H1 (cell line): ENCODE measurements around the gene MDM4. TPM values are rescaled to one million over a fixed set of nuclear protein-coding genes. Genes with fewer than 3 reads are reported as not detected.
A peak's percentile ranks its signal among the peaks of the same experiment; 100 is the strongest.

Experiments used
- CTCF ChIA-PET: fragments of 300-600 bp; sonication (Branson Sonifier 250); formaldehyde crosslinking; loops from one replicate; lab custom pipeline; 2021; ENCODE audit not compliant: partially characterized antibody; lab: Charles Lee
- POLR2A ChIA-PET: fragments of 300-600 bp; sonication (Branson Sonifier 250); formaldehyde crosslinking; loops from one replicate; lab custom pipeline; 2021; ENCODE audit warnings: inconsistent platforms; ENCODE audit not compliant: partially characterized antibody; lab: Charles Lee
- DNase-seq, 2 experiments: peaks; one replicate each; pipeline versions ENCODE4 v3.0.0 to v3.0.0-alpha.2; 2010 to 2022; ENCODE audit warnings: low spot score in 2 of 2, low read depth in 1 of 2, mixed read lengths in 1 of 2
- FAIRE-seq: peaks from 2 replicates; lab custom pipeline; 2011; peaks lifted over from hg19 to GRCh38; lab: Jason Lieb, UNC
- H2AFZ ChIP-seq: 2 replicates; pipeline ENCODE4 v1.8.1; 2012; ENCODE audit warnings: low read length, inconsistent platforms
- H2AK5ac ChIP-seq: 2 replicates; pipeline ENCODE4 v1.6.1; 2013; ENCODE audit warnings: low read depth, low read length
- H2BK120ac ChIP-seq: replicated peaks from 2 replicates; pipeline ENCODE3; 2013; ENCODE audit warnings: low read depth, low read length, inconsistent platforms
- H2BK12ac ChIP-seq: 2 replicates; pipeline ENCODE4 v1.6.1; 2013; ENCODE audit warnings: low read depth, low read length
- H2BK15ac ChIP-seq: 2 replicates; pipeline ENCODE4 v1.6.1; 2013; ENCODE audit warnings: low read length
- H2BK20ac ChIP-seq: 2 replicates; pipeline ENCODE4 v1.6.1; 2013; ENCODE audit warnings: low read length
- H2BK5ac ChIP-seq: 2 replicates; pipeline ENCODE4 v1.6.1; 2013; ENCODE audit warnings: low read depth, low read length
- H3K14ac ChIP-seq: 2 replicates; pipeline ENCODE4 v1.6.1; 2013; ENCODE audit warnings: inconsistent platforms; ENCODE audit not compliant: insufficient read length
- H3K18ac ChIP-seq: 2 replicates; pipeline ENCODE4 v1.6.1; 2013; ENCODE audit warnings: low read length; ENCODE audit errors: extremely low read depth
- H3K23ac ChIP-seq: 2 replicates; pipeline ENCODE4 v1.6.1; 2013; ENCODE audit warnings: inconsistent platforms; ENCODE audit not compliant: insufficient read length
- H3K23me2 ChIP-seq: 2 replicates; pipeline ENCODE4 v1.6.1; 2013; ENCODE audit warnings: low read depth, low read length
- H3K27ac ChIP-seq: 2 replicates; pipeline ENCODE4 v1.6.1; 2011; ENCODE audit warnings: low read depth, low read length, inconsistent platforms
- H3K27me3 ChIP-seq, 4 experiments: replicated peaks in 1 of 4; 1 replicate in 1 of 4; 2 replicates in 3 of 4; pipeline versions ENCODE4 v1.6.1 to v1.8.1; 2011 to 2013; ENCODE audit warnings: low read length in 3 of 4, mild to moderate bottlenecking in 3 of 4, inconsistent platforms in 2 of 4, mixed read lengths in 2 of 4, moderate library complexity in 1 of 4; ENCODE audit not compliant: control insufficient read depth in 3 of 4, insufficient read depth in 3 of 4; ENCODE audit errors: extremely low read depth in 1 of 4
- H3K36me3 ChIP-seq, 4 experiments: 2 replicates each; pipeline versions ENCODE4 v1.6.1 to v1.8.1; 2011 to 2013; ENCODE audit warnings: mild to moderate bottlenecking in 4 of 4, low read length in 3 of 4, moderate library complexity in 2 of 4, control low read depth in 1 of 4, inconsistent platforms in 1 of 4; ENCODE audit not compliant: insufficient read depth in 4 of 4, control insufficient read depth in 2 of 4
- H3K4ac ChIP-seq: replicated peaks from 2 replicates; pipeline ENCODE3; 2013; ENCODE audit warnings: low read length, low read depth, mixed read lengths, inconsistent platforms; ENCODE audit not compliant: insufficient read length
- H3K4me1 ChIP-seq, 4 experiments: replicated peaks in 1 of 4; 1 replicate in 1 of 4; 2 replicates in 3 of 4; pipeline versions ENCODE4 v1.6.1 to v1.8.1; 2011 to 2013; ENCODE audit warnings: low read length in 3 of 4, inconsistent platforms in 2 of 4, mixed read lengths in 1 of 4; ENCODE audit not compliant: insufficient read depth in 4 of 4, control insufficient read depth in 3 of 4
- H3K4me2 ChIP-seq, 2 experiments: 2 replicates each; pipeline versions ENCODE4 v1.6.1 to v1.8.1; 2011 to 2013; ENCODE audit warnings: low read depth in 2 of 2, low read length in 2 of 2, control low read depth in 1 of 2, inconsistent platforms in 1 of 2, mild to moderate bottlenecking in 1 of 2; ENCODE audit not compliant: insufficient read depth in 1 of 2
- H3K4me3 ChIP-seq, 4 experiments: fragments of 200-600, 300-600 bp in 1 of 4; sonication (generic), shearing (Covaris generic), sonication (Bioruptor Twin) in 1 of 4; 2 replicates each; pipeline versions ENCODE4 v1.5.1 to v1.8.1; 2011 to 2016; ENCODE audit warnings: low read length in 4 of 4, low read depth in 3 of 4, control low read depth in 2 of 4, inconsistent platforms in 2 of 4, mild to moderate bottlenecking in 2 of 4, mixed read lengths in 1 of 4, moderate library complexity in 1 of 4; ENCODE audit not compliant: insufficient read depth in 2 of 4; ENCODE audit errors: extremely low read depth in 1 of 4
- H3K56ac ChIP-seq: replicated peaks from 2 replicates; pipeline ENCODE3; 2013; ENCODE audit warnings: low read depth, mild to moderate bottlenecking, mixed read lengths, low read length, inconsistent platforms; ENCODE audit not compliant: insufficient read length
- H3K79me1 ChIP-seq: 2 replicates; pipeline ENCODE4 v1.6.1; 2013; ENCODE audit warnings: low read depth, low read length, control low read depth
- H3K79me2 ChIP-seq, 2 experiments: 2 replicates each; pipeline versions ENCODE4 v1.6.1 to v1.8.1; 2012 to 2013; ENCODE audit warnings: low read length in 2 of 2, mild to moderate bottlenecking in 2 of 2, inconsistent platforms in 1 of 2; ENCODE audit not compliant: insufficient read depth in 2 of 2, control insufficient read depth in 1 of 2
- H3K9ac ChIP-seq, 4 experiments: replicated peaks in 1 of 4; 1 replicate in 1 of 4; 2 replicates in 3 of 4; pipeline versions ENCODE4 v1.6.1 to v1.8.1; 2011 to 2013; ENCODE audit warnings: low read depth in 3 of 4, low read length in 3 of 4, control low read depth in 2 of 4, mild to moderate bottlenecking in 2 of 4, moderate library complexity in 2 of 4, inconsistent platforms in 1 of 4; ENCODE audit errors: extremely low read depth in 1 of 4
- H3K9me3 ChIP-seq, 2 experiments: 2 replicates each; pipeline versions ENCODE4 v1.6.1 to v1.8.1; 2012 to 2013; ENCODE audit warnings: mild to moderate bottlenecking in 2 of 2, moderate library complexity in 2 of 2, control low read depth in 1 of 2, inconsistent platforms in 1 of 2, low read depth in 1 of 2, low read length in 1 of 2, mixed read lengths in 1 of 2; ENCODE audit not compliant: insufficient read depth in 2 of 2
- H4K20me1 ChIP-seq, 2 experiments: replicated peaks in 1 of 2; 2 replicates each; pipeline versions ENCODE3 to v1.8.1; 2011 to 2013; ENCODE audit warnings: inconsistent platforms in 2 of 2, low read length in 2 of 2, mild to moderate bottlenecking in 1 of 2; ENCODE audit not compliant: insufficient read depth in 2 of 2, control insufficient read depth in 1 of 2
- H4K5ac ChIP-seq: 2 replicates; pipeline ENCODE4 v1.6.1; 2013; ENCODE audit warnings: low read length, low read depth, mixed read lengths, inconsistent platforms; ENCODE audit not compliant: insufficient read length
- H4K8ac ChIP-seq: 2 replicates; pipeline ENCODE4 v1.8.0; 2013; ENCODE audit warnings: mild to moderate bottlenecking, moderate library complexity, low read length, inconsistent platforms; ENCODE audit not compliant: insufficient read depth; ENCODE audit errors: extremely low read depth
- H4K91ac ChIP-seq: replicated peaks from 2 replicates; pipeline ENCODE3; 2013; ENCODE audit warnings: low read length, mixed read lengths, inconsistent platforms; ENCODE audit not compliant: insufficient read length
- ASH2L ChIP-seq: fragments of 200-600, 300-600 bp; sonication (generic); IDR thresholded peaks from one replicate; pipeline ENCODE4 v1.7.1; 2017; ENCODE audit warnings: low read length
- BCL11A ChIP-seq, 2 experiments: IDR thresholded peaks; one replicate each; pipeline ENCODE4 v1.6.1; 2011; ENCODE audit warnings: low read depth in 2 of 2, low read length in 2 of 2, mild to moderate bottlenecking in 2 of 2
- CBX8 ChIP-seq: fragments of 300-800, 300-1000 bp; sonication (generic); IDR thresholded peaks from 2 replicates; pipeline ENCODE4 v1.7.1; 2016; ENCODE audit warnings: low read depth, low read length, borderline replicate concordance
- FOSL1 ChIP-seq: IDR thresholded peaks from 2 replicates; pipeline ENCODE4 v1.6.1; 2011; ENCODE audit warnings: mild to moderate bottlenecking, low read depth, low read length, moderate library complexity; ENCODE audit not compliant: insufficient read depth
- GABPA ChIP-seq: IDR thresholded peaks from 2 replicates; pipeline ENCODE4 v1.6.1; 2011; ENCODE audit warnings: mild to moderate bottlenecking, low read length, moderate library complexity, borderline replicate concordance; ENCODE audit not compliant: insufficient read depth
- KDM4A ChIP-seq: IDR thresholded peaks from one replicate; pipeline ENCODE4 v1.7.1; 2012; ENCODE audit warnings: low read depth, mild to moderate bottlenecking, moderate library complexity, low read length, inconsistent platforms; ENCODE audit not compliant: severe bottlenecking
- RAD21 ChIP-seq, 2 experiments: IDR thresholded peaks in 1 of 2; conservative IDR thresholded peaks in 1 of 2; 2 replicates each; pipeline ENCODE4 v1.6.1; 2011; ENCODE audit warnings: low read depth in 2 of 2, low read length in 2 of 2, improper control_type of control experiment in 1 of 2, inconsistent platforms in 1 of 2, mild to moderate bottlenecking in 1 of 2, moderate library complexity in 1 of 2
- SIX5 ChIP-seq: IDR thresholded peaks from 2 replicates; pipeline ENCODE4 v1.6.1; 2011; ENCODE audit warnings: mild to moderate bottlenecking, low read depth, low read length
- SP1 ChIP-seq: IDR thresholded peaks from 2 replicates; pipeline ENCODE4 v1.6.1; 2011; ENCODE audit warnings: low read depth, low read length
- TBP ChIP-seq: IDR thresholded peaks from 2 replicates; pipeline ENCODE4 v1.6.1; 2011; ENCODE audit warnings: low read depth, low read length, improper control_type of control experiment
- WGBS, 2 experiments: shearing (Covaris generic) in 1 of 2; methylation state at CpG; one replicate each; pipeline versions ENCODE4 v1.1.6 to v1.1.7; 2013 to 2015; ENCODE audit warnings: low lambda C conversion rate in 2 of 2, mixed read lengths in 2 of 2, inconsistent platforms in 1 of 2, low coverage in 1 of 2, missing lambda C conversion rate in 1 of 2; ENCODE audit not compliant: insufficient replicate concordance in 2 of 2, insufficient coverage in 1 of 2, insufficient read length in 1 of 2; ENCODE audit errors: extremely low coverage in 1 of 2, missing lambda C conversion rate in 1 of 2; 5-methylcytosine and 5-hydroxymethylcytosine counted together
- polyA plus RNA-seq, 7 experiments: library from polyadenylated mRNA; depleted of rRNA in 3 of 7; stranded (reverse) in 5 of 7; unstranded in 2 of 7; fragments of >200 nt in 5 of 7; fragments of 200-250 nt in 2 of 7; gene quantifications; 1 replicate in 5 of 7; 2 replicates in 1 of 7; 4 replicates in 1 of 7; pipeline versions ENCODE4 v1.2.1 to v1.2.3, GENCODE V29; 2011 to 2013; ENCODE audit warnings: missing spikeins in 2 of 7, mixed read lengths in 2 of 7
- total RNA-seq: library from RNA; stranded (reverse); fragmentation: NEBNext Ultra II Directional; extraction: Animal tissue kit (Norgen Biotek cat#: 25700); gene quantifications from 2 replicates; pipeline ENCODE4 v1.2.1, GENCODE V29; 2021
- TF ChIP-seq, protein P1 (sequence below): IDR thresholded peaks from 2 replicates; pipeline ENCODE4 v1.6.1; 2011; ENCODE audit warnings: low read depth, mild to moderate bottlenecking, low read length; ENCODE audit not compliant: insufficient read depth

The MDM4 gene
- total and polyA plus RNA-seq, 2 of the 8 experiments (the other 6 are each of a cell fraction or from before 2014, with no cell fraction given), result 10.8 to 84.9 TPM

DNA sequence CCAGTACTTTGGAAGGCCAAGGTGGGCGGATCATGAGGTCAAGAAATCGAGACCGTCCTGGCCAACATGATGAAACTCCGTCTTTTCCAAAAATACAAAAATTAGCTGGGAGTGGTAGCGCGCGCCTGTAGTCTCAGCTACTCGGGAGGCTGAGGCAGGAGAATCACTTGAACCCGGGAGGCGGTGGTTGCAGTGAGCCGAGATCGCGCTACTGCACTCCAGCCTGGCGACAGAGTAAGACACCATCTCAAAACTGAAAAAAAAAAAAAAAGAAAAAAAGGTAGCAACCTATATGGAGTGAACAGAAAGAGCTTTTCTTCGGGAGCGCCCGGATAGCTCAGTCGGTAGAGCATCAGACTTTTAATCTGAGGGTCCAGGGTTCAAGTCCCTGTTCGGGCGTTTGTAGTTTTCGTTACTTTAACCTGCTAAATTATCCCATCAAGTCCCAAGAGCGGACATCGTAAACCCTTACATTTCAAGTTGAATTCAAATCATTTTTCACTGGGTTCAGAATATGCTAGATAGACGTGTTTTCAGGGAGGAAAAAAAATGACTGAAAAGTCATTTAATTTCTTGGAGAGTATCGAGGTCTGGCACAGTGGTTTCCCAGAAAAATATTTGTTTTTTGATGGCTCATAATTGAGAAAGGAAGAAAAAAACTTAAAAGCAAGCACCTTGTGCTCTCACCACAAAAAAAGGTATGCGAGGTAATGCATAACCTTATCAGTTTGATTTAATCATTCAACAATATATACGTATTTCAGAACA, 9.8 kb upstream of the MDM4 start:
- no peak overlapping the region for H2BK15ac ChIP-seq
- H3K18ac ChIP-seq, result no peak overlapping the region
- ChIA-PET CTCF (interaction anchor here (0.6 to 49.0 kb wide), 7 partner anchors 13 to 632 kb away, joined by 3 to 2124 read pairs (median 9); partner anchors contain the start of gene PIK3C2B), POLR2A (interaction anchor here (0.6 to 4.5 kb wide), 19 partner anchors 10 to 108 kb away, joined by 3 to 106 read pairs (median 4); partner anchors contain the start of genes MDM4 and PIK3C2B)
- peak overlapping the region; percentile 61; the same call in 1 of the 2 replicates for H2AFZ ChIP-seq
- H3K9ac ChIP-seq, result peak overlapping the region in 2 of 4 experiments; percentile 34 to 50; a peak in 2 of 7 replicates
- no peaks in the 10 kb centered on the region for H3K79me2 ChIP-seq
- peak overlapping the region; percentile 59 for H4K5ac ChIP-seq
- no peak overlapping the region for H2AK5ac ChIP-seq
- H3K79me1 ChIP-seq, result no peaks in the 10 kb centered on the region
- no peak overlapping the region for H3K27ac ChIP-seq
- H2BK5ac ChIP-seq, result no peak overlapping the region
- no peaks in the 10 kb centered on the region for H3K9me3 ChIP-seq
- DNase-seq, result peak; percentile 53 to 87
- no peak overlapping the region for H3K56ac ChIP-seq
- H3K27me3 ChIP-seq, result no peaks in the 10 kb centered on the region
- no peak overlapping the region for H2BK20ac ChIP-seq
- no peaks in the 10 kb centered on the region for H3K36me3 ChIP-seq
- H2BK120ac ChIP-seq, result no peak overlapping the region
- peaks cover 0 to 2% of the 10 kb centered on the region in 2 experiments for H4K20me1 ChIP-seq
- no peak overlapping the region for H3K4ac ChIP-seq
- peak overlapping the region; percentile 80 to 90 (median 88) for H3K4me3 ChIP-seq
- H3K23me2 ChIP-seq, result peaks cover 2% of the 10 kb centered on the region; the same call in 1 of the 2 replicates
- H4K91ac ChIP-seq, result no peak overlapping the region
- no peak for FAIRE-seq
- H3K4me2 ChIP-seq, result peak overlapping the region; percentile 68 to 94
- no peak overlapping the region for H4K8ac ChIP-seq
- 3% methylated on average over 27 of the region's 27 CpGs; no CpG with 5 or more reads in 1 of the 2 experiments for WGBS, 2 experiments
- no peak overlapping the region for H3K23ac ChIP-seq
- H3K14ac ChIP-seq, result no peak overlapping the region
- H3K4me1 ChIP-seq, result peaks cover 0 to 2% (median 0%) of the 10 kb centered on the region in 4 experiments; a peak in 1 of 7 replicates
- H2BK12ac ChIP-seq, result no peak overlapping the region
- TF ChIP-seq FOSL1 (no peak), RAD21 (IDR thresholded peaks at IDR 0.05 in 1 of 2, conservative IDR thresholded peaks at IDR 0.05 in 1 of 2; ENCODE audit: low read depth in 2 of 2, low read length in 2 of 2) (no peak), KDM4A (peak; percentile 27), TBP (peak; percentile 98), ASH2L (peak; percentile 97), SIX5 (no peak), BCL11A (IDR thresholded peaks at IDR 0.05; ENCODE audit: low read depth in 2 of 2, low read length in 2 of 2) (no peak), SP1 (0 out of 2 replicates have a peak, but pooled peaks have one; percentile 58), CBX8 (no peak), GABPA (no peak)
- TF ChIP-seq, protein P1, sequence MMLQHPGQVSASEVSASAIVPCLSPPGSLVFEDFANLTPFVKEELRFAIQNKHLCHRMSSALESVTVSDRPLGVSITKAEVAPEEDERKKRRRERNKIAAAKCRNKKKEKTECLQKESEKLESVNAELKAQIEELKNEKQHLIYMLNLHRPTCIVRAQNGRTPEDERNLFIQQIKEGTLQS, result no peak
